Fibroblast of skin of scalp (primary cell): ENCODE results near the gene PCDHA4. TPM values are rescaled to one million over a fixed set of nuclear protein-coding genes. Genes with fewer than 3 reads are reported as not detected.
"Not testable (repeated sequence)": the region's sequence is repeated elsewhere in the genome, so short reads cannot be mapped to it uniquely, and the experiment has no call there.

Experiments
- DNase-seq: peaks from one replicate; pipeline ENCODE4 v3.0.0-alpha.2; 2013
- polyA plus RNA-seq, 2 experiments: library from polyadenylated mRNA; unstranded; fragments of 120-200 nt; gene quantifications; one replicate each; pipeline ENCODE4 v1.2.1, GENCODE V29; 2013; ENCODE audit not compliant: insufficient read length in 2 of 2

The PCDHA4 gene
- 0.02 TPM for polyA plus RNA-seq (2013, experiment 1 of 2; ENCODE audit: insufficient read length)
- 0.12 TPM for polyA plus RNA-seq (2013, experiment 2 of 2; ENCODE audit: insufficient read length)

DNA sequence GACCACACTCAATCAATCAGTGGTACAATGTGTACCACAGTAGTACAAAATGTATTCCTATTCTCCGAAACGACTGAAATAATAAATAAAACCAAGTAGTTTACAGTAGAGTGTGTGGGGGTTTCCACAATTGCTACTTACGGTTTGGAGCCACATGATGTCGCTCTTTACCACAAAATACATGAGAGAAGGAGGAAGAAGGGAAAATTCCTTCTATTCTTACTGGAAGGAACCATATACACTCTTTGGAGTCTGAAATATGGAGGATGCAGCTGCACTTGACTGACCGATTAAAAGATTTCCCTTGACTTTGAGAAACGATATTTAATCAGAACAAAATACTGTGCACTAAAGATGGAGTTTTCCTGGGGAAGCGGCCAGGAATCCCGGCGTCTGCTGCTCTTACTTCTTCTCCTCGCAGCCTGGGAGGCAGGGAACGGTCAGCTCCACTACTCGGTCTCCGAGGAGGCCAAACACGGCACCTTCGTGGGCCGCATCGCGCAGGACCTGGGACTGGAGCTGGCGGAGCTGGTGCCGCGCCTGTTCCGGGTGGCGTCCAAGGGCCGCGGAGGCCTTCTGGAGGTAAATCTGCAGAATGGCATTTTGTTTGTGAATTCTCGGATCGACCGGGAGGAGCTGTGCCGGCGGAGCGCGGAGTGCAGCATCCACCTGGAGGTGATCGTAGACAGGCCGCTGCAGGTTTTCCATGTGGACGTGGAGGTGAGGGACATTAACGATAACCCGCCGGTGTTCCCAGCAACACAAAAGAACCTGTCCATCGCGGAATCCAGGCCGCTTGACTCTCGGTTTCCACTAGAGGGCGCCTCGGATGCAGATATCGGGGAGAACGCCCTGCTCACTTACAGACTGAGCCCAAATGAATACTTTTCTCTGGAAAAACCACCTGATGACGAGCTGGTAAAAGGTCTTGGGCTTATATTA, at the start of gene PCDHA4:
TSS of gene PCDHA4 (plus strand) at position 235 of the 942 bp plus-strand sequence.
- DNase-seq, result peak; percentile 1

DNA sequence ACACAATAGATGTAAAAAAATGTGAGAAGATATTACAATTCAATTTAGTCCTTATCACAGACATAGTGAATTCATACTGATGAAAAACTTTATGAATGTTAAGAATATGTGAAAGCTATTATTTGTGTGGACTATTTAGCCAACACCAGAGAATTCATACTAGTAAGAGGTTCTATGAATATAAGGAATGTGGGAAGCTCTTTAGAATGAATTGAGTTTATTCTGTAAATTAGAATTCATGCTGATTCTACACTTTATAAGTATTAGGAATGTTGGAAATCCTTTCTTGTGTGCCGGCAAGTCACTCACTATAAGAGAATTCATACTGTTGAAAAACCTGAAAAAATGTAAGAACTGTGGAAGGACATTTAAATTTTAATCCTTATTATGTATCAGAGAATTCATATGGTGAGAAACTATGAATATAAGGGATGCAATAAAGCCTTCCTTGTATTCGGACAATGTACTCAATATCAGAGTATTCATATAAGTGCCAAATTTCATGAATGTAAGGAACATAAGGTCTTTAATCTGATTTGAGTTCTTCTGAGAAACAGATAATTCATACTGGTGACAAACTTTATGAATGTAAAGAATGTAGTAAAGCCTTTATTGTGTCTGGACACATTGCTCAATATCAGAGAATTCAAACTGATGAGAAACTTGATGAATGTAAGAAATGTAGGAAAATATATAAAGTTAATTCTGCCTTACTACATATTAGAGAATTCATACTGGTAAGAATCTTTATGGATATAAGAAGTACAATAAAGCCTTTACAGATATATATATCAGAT, 42.5 kb upstream of the PCDHA4 start:
- no peak for DNase-seq

DNA sequence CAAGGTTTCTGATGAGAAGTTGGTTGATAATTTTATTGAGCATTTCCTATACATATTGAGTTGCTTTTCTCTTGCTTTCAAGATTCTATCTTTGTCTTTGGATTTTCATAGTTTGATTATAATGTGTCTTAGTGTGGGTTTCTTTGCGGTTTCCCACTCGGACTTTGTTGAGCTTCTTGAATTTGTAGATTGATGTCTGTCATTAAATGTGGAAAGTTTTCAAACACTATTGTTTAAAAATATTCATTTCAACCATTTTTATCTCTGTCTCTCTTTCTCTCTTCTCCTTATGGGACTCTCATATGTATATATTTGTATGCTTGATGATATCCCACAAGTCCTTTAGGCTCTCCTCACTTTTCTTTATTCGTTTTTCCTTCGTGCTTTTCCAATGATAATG, 39.4 kb upstream of the PCDHA4 start:
- no peak for DNase-seq

DNA sequence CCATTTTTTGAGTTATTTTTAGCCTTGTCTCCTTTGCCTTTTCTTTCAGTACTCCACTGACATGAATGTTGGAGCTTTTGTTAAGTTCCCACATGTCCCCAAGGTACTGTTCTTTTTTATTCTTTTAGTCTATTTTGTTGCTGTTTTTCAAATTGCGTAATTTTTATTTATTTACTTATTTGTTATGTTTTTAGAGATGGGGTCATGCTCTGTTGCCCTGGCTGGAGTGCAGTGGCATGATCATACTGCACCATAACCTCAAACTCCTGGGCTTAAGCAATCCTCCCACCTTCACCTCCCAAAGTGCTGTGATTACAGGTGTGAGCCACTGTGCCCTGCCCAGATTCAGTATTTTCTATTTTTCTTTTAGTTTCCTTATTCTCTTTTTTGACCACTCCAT, 26.4 kb upstream of the PCDHA4 start:
- no peak for DNase-seq

DNA sequence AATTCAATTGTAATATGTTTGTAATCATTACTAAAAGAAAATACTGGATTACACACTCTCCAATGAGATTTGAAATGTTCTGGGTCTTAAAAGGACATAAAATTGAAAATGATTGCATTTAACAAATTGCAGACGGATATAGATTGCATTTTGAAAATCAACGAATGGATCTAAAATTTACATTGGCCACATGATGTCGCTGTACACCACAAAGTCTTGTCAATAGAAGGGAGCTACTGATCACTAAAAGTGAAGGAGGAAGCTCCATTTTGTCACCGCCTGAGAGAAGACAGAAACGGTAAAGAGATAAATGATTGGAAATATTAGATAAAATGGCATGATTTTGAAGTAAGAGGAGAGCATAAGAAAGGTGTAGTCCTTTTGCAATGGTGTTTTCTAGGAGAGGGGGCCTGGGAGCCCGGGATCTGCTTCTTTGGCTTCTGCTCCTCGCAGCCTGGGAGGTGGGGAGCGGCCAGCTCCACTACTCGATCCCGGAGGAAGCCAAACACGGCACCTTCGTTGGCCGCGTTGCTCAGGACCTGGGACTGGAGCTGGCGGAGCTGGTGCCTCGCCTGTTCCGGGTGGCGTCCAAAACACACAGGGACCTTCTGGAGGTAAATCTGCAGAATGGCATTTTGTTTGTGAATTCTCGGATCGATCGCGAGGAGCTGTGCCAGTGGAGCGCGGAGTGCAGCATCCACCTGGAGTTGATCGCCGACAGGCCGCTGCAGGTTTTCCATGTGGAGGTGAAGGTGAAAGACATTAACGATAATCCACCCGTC, 20.8 kb upstream of the PCDHA4 start, which contains the start of gene PCDHA1:
TSS of gene PCDHA1 (plus strand) at position 236 of the 782 bp plus-strand sequence.
- no peak for DNase-seq

DNA sequence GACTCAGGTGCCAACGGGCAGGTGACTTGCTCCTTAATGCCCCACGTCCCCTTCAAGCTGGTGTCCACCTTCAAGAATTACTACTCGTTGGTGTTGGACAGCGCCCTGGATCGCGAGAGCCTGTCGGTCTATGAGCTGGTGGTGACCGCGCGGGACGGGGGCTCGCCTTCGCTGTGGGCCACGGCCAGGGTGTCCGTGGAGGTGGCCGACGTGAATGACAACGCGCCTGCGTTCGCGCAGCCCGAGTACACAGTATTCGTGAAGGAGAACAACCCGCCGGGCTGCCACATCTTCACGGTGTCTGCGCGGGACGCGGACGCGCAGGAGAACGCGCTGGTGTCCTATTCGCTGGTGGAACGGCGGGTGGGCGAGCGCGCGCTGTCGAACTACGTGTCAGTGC, 19.4 kb upstream of the PCDHA4 start:
- not testable (repeated sequence) for DNase-seq

DNA sequence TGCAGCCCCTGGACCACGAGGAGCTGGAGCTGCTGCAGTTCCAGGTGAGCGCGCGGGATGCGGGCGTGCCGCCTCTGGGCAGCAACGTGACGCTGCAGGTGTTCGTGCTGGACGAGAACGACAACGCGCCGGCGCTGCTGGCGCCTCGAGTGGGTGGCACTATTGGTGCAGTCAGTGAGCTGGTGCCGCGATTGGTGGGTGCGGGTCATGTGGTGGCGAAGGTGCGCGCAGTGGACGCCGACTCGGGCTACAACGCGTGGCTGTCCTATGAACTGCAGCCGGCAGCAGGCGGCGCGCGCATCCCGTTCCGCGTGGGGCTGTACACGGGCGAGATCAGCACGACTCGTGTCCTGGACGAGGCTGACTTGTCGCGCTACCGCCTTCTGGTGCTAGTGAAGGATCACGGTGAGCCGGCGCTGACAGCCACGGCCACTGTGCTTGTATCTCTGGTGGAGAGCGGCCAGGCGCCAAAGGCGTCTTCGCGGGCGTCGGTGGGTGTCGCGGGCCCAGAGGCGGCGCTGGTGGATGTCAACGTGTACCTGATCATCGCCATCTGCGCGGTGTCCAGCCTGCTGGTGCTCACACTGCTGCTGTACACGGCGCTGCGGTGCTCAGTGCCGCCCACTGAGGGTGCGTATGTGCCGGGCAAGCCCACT, 18.9 kb upstream of the PCDHA4 start:
- DNase-seq, result not testable (repeated sequence)

DNA sequence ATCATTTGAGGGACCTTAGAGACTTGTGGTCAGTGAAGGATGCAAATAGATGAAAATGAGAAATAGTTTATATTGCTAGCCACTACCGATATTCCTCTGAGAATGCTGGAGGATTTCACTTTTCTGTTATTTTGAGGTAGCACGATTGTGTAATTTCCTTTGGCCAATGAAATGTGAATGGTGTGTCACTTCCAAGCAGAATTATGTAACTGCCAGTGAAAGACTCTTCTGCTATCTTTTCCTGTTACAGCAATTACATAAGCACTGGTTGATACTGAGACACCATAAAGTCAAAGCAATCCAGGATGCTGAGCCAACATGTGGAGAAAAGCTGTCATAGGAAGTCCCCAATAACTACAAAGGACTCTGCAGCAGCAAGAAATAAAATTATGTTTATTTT, 15.8 kb upstream of the PCDHA4 start:
- DNase-seq, result no peak

DNA sequence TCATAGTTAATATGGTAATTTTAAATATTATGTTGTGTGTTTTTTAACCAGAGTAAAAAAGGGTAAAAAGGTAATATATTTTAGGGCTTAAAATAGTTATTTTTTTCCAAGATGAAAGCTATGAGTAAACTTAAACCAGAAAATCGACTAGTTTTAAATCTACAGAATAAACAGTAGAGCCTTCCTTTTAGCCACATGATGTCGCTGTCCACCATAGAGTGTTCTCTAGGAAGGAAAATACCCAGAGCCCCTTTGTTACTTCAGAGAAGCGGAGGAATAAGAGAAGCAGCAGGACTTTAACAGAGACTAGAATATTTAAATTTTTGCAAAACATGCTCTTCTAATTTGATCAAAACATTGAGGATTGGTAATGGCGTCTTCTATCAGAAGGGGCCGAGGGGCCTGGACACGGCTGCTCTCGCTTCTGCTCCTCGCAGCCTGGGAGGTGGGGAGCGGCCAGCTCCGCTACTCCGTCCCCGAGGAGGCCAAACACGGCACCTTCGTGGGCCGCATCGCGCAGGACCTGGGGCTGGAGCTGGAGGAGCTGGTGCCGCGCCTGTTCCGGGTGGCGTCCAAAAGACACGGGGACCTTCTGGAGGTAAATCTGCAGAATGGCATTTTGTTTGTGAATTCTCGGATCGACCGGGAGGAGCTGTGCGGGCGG, 12.1 kb upstream of the PCDHA4 start, which contains the start of gene PCDHA2:
TSS of gene PCDHA2 (plus strand) at position 258 of the 664 bp plus-strand sequence.
- DNase-seq, result no peak

DNA sequence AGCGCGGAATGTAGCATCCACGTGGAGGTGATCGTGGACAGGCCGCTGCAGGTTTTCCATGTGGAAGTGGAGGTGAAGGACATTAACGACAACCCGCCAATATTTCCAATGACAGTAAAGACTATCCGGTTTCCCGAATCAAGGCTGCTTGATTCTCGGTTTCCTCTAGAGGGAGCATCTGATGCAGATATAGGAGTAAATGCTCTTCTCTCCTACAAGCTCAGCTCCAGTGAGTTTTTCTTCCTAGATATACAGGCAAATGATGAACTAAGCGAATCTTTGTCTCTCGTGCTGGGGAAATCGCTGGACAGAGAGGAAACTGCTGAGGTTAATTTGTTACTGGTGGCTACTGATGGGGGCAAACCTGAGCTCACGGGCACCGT, 11.6 kb upstream of the PCDHA4 start:
- DNase-seq, result peak; percentile 1

DNA sequence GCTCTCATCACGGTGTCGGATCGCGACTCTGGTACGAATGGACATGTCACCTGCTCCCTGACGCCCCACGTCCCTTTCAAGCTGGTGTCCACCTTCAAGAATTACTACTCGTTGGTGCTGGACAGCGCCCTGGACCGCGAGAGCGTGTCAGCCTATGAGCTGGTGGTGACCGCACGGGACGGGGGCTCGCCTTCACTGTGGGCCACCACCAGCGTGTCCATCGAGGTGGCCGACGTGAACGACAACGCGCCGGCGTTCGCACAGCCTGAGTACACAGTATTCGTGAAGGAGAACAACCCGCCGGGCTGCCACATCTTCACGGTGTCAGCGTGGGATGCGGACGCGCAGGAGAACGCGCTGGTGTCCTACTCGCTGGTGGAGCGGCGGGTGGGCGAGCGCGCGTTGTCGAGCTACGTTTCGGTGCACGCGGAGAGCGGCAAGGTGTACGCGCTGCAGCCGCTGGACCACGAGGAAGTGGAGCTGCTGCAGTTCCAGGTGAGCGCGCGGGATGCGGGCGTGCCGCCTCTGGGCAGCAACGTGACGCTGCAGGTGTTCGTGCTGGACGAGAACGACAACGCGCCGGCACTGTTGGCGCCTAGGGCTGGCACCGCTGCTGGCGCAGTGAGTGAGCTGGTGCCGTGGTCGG, 10.7 kb upstream of the PCDHA4 start:
- not testable (repeated sequence) for DNase-seq

DNA sequence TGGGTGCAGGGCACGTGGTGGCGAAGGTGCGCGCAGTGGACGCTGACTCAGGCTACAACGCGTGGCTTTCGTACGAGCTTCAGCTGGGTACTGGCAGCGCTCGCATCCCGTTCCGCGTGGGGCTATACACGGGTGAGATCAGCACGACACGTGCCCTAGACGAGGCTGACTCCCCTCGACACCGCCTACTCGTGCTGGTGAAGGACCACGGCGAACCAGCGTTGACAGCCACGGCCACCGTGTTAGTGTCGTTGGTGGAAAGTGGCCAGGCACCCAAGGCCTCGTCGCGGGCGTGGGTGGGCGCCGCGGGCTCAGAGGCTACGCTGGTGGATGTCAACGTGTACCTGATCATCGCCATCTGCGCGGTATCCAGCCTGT, 10.2 kb upstream of the PCDHA4 start:
- DNase-seq, result no peak

DNA sequence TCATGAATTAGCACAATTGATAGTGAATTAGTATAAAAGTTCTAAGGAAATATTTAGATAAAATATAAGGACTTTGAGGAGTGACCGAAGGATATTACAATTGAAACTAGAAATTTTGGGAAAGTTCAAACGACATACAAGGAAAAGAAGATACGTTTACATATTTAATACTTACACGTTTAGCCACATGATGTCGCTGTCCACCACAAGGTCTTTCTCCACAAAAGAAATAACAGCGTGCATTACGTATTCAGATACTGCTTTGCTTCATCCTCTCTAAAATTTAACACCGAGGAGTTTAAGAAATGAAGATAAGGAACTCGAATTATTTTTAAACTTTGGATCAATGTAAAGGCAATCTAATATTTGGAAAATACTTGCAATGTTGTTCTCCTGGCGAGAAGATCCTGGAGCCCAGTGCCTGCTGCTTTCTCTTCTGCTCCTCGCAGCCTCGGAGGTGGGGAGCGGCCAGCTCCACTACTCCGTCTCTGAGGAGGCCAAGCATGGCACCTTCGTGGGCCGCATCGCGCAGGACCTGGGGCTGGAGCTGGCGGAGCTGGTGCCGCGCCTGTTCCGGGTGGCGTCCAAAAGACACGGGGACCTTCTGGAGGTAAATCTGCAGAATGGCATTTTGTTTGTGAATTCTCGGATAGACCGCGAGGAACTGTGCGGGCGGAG, 5.9 kb upstream of the PCDHA4 start, which contains the start of gene PCDHA3:
TSS of gene PCDHA3 (plus strand) at position 242 of the 678 bp plus-strand sequence.
- DNase-seq, result peak; percentile 12

DNA sequence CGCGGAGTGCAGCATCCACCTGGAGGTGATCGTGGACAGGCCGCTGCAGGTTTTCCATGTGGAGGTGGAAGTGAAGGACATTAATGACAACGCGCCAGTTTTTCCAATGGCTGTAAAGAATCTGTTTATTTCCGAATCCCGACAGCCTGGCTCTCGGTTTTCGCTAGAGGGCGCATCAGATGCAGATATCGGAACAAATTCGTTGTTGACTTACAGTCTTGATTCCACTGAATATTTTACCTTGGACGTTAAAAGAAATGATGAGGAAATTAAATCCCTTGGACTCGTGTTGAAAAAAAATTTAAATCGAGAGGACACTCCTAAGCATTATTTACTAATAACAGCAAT, 5.4 kb upstream of the PCDHA4 start:
- DNase-seq, result peak; percentile 2

DNA sequence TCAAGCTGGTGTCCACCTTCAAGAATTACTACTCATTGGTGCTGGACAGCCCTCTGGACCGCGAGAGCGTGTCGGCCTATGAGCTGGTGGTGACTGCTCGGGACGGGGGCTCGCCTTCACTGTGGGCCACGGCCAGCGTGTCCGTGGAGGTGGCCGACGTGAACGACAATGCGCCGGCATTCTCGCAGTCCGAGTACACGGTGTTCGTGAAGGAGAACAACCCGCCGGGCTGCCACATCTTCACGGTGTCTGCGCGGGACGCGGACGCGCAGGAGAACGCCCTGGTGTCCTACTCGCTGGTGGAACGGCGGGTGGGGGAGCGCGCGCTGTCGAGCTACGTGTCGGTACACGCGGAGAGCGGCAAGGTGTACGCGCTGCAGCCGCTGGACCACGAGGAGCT, 4.5 kb upstream of the PCDHA4 start:
- not testable (repeated sequence) for DNase-seq

DNA sequence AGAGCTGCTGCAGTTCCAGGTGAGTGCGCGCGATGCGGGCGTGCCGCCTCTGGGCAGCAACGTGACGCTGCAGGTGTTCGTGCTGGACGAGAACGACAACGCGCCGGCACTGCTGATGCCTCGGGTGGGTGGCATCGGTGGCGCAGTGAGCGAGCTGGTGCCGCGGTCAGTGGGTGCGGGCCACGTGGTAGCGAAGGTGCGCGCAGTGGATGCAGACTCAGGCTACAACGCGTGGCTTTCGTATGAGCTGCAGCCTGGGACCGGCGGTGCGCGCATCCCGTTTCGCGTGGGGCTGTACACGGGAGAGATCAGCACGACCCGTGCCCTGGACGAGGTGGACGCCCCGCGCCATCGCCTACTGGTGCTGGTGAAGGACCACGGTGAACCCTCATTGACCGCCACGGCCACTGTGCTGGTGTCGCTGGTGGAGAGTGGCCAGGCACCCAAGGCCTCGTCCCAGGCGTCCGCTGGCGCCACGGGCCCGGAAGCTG, 4.0 kb upstream of the PCDHA4 start:
- no peak for DNase-seq

DNA sequence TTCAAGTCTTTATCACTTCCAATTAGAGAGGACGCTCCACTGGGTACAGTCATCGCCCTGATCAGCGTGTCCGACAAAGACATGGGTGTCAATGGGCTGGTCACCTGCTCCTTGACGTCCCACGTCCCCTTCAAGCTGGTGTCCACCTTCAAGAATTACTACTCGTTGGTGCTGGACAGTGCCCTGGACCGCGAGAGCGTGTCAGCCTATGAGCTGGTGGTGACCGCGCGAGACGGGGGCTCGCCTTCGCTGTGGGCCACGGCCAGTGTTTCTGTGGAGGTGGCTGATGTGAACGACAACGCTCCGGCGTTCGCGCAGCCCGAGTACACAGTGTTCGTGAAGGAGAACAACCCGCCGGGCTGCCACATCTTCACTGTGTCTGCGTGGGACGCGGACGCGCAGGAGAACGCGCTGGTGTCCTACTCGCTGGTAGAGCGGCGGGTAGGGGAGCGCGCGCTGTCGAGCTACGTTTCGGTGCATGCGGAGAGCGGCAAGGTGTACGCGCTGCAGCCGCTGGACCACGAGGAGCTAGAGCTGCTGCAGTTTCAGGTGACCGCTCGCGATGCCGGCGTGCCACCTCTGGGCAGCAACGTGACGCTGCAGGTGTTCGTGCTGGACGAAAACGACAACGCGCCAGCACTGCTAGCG, 1.5 kb downstream of the PCDHA4 start:
- DNase-seq, result not testable (repeated sequence)

DNA sequence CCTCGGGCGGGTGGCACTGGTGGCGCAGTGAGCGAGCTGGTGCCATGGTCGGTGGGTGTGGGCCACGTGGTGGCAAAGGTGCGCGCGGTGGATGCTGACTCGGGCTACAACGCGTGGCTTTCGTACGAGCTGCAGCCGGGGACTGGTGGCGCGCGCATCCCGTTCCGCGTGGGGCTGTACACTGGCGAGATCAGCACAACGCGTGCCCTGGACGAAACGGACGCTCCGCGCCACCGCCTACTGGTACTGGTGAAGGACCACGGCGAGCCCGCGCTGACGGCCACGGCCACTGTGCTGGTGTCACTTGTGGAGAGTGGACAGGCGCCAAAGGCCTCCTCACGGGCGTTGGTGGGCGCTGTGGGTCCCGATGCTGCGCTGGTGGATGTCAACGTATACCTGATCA, 2.0 kb downstream of the PCDHA4 start:
- DNase-seq, result no peak
